ENCODE measurements around the gene ECI1.

DNA sequence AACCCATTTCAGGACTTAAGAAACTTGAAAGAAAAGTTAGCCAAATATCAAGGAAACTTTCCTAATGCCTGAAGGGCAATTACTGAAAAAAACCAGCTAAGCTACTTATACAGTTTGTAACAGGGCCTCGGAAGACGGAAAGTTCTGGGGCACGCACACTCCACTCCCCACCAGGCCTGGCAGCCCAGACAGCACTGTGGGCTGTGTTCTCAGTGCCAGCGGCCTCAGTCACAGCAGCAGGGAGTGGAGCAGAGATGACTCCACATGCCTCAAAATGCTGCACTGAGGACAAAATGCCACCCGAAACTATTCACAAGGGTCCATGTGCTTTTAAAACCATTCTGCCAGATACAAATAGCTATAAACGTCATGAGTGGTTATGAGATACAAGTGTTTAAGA lies 6.3 kb upstream of the ECI1 start:
- TF ChIP-seq POLR2A (IDR thresholded peaks at IDR 0.05; ENCODE audit: extremely low read depth, insufficient read length), result no peak
- no peak for TF ChIP-seq CTCF (IDR thresholded peaks at IDR 0.05; ENCODE audit: low read depth, low read length)
- no peak for TF ChIP-seq MYC (IDR thresholded peaks at IDR 0.05; ENCODE audit: low read depth, low read length)
